Right lobe of liver (tissue), 6 donors: ENCODE measurements around the gene PLSCR4. TPM values are rescaled to one million over a fixed set of nuclear protein-coding genes. Genes with fewer than 3 reads are reported as not detected.

Source experiments
- ATAC-seq, 4 donors: fragments of 200-7000 bp; cut with Tn5 transposase; one replicate each; pipeline ENCODE4 v1.9.1; 2020; ENCODE audit warnings: mild to moderate bottlenecking in 4 of 4, moderate library complexity in 4 of 4
- DNase-seq, 3 donors: peaks; one replicate each; pipeline ENCODE4 v3.0.0-alpha.2; 2020
- H3K27ac ChIP-seq, 3 donors: fragments of 200-600 bp; one replicate each; pipeline ENCODE4 v1.8.0; 2022
- H3K27me3 ChIP-seq, 2 donors: fragments of 200-600 bp; one replicate each; pipeline ENCODE4 v1.8.0; 2022
- H3K36me3 ChIP-seq, 4 donors: fragments of 200-600 bp; sonication (generic) in 1 of 4; one replicate each; pipeline versions ENCODE4 v1.5.1 to v1.8.0; 2017 to 2022; ENCODE audit warnings: control low read depth in 1 of 4
- H3K4me1 ChIP-seq, 4 donors: fragments of 200-600 bp; sonication (generic) in 1 of 4; one replicate each; pipeline versions ENCODE4 v1.5.1 to v1.8.0; 2017 to 2022; ENCODE audit warnings: control low read depth in 1 of 4
- H3K4me3 ChIP-seq, 3 donors: fragments of 200-600 bp; one replicate each; pipeline ENCODE4 v1.8.0; 2022
- H3K9me3 ChIP-seq, 4 donors: fragments of 200-600 bp; sonication (generic) in 1 of 4; one replicate each; pipeline versions ENCODE4 v1.5.1 to v1.8.0; 2017 to 2022; ENCODE audit warnings: control low read depth in 1 of 4
- POLR2A ChIP-seq: fragments of 450-650 bp; IDR thresholded peaks from one replicate; pipeline ENCODE4 v1.6.1; 2017; ENCODE audit warnings: antibody characterized with exemption, mild to moderate bottlenecking
- WGBS: methylation state at CpG from one replicate; pipeline ENCODE4 v1.1.6; 2018; ENCODE audit warnings: low coverage, low lambda C conversion rate; ENCODE audit not compliant: insufficient coverage; ENCODE audit errors: missing lambda C conversion rate; 5-methylcytosine and 5-hydroxymethylcytosine counted together
- intact Hi-C, 2 donors: fragments of 100-400 bp; cut with DNase I; formaldehyde crosslinking; loops; one replicate each; pipeline versions ENCODE4 v1.11.2 to v1.14.1; 2022
- total RNA-seq, 6 experiments: library from RNA; depleted of rRNA in 2 of 6; stranded (reverse); fragments of >200 nt in 2 of 6; fragmentation: NEBNext Ultra II Directional in 3 of 6; extraction: Animal tissue kit (Norgen Biotek cat#: 25700) in 3 of 6; gene quantifications; one replicate each; pipeline versions ENCODE4 v1.1.0 to v1.2.4, GENCODE V29; 2016 to 2023
- TF ChIP-seq, protein P1 (sequence below), 4 donors: fragments of 200-600 bp in 3 of 4; fragments of 450-650 bp in 1 of 4; IDR thresholded peaks; one replicate each; pipeline versions ENCODE4 v1.5.1 to v1.8.0; 2016 to 2022; ENCODE audit warnings: antibody characterized with exemption in 4 of 4, mild to moderate bottlenecking in 2 of 4
- donor health status: DM: no; HTN: yes; CAD: no.
- donor health status: DM: no; HTN: no; CAD: no.
- donor health status: DM: no; HTN: no; CAD: no.
- donor health status: DM: no; HTN: yes; CAD: no.
- donor health status: DM: no; HTN: yes; CAD: no.

PLSCR4 gene
- total RNA-seq, 6 experiments from 2014 or later, result 25.2 to 44.9 (median 42.4) TPM

DNA sequence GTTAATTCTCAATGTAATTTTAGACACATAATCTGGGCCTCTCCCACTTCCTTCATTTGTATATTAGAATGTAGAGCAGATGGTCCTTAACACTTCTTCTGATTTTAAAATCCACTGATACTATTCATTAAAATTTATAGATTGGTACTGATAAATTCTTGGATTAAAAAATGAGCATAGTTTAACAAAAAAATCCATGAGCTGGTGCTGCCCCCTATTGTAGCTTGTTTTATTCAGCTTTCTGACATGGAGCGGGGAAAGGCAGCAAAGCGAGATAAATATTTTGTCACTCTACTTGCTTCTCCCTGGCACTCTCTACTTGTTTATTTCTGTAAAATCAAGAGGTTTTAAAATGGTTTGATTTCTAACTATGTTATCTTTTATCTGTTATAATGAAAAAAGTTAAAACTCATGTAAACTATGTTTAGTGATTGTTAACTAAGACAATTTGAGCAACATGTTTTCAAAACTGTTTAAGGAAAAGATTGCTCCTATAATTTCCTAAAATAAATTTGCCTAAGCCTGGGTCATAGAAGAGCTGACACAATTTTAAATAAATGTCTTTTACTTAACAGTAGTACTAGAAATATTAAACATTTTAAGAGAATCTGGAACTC lies 63.5 kb downstream of the PLSCR4 start:
- no peak overlapping the region for H3K27ac ChIP-seq
- WGBS, result 25% methylated on average over 2 of the region's 2 CpGs
- no peaks in the 10 kb centered on the region for H3K36me3 ChIP-seq
- peak; percentile 53 to 68 (median 61) for ATAC-seq
- H3K4me1 ChIP-seq, result no peaks in the 10 kb centered on the region
- DNase-seq, result no peak
- intact Hi-C loops, result loop anchor here in 1 of 2 donors (10.0 kb wide), 1 partner anchor 123 kb away; no protein-coding TSS in a partner anchor
- TF ChIP-seq, protein P1, sequence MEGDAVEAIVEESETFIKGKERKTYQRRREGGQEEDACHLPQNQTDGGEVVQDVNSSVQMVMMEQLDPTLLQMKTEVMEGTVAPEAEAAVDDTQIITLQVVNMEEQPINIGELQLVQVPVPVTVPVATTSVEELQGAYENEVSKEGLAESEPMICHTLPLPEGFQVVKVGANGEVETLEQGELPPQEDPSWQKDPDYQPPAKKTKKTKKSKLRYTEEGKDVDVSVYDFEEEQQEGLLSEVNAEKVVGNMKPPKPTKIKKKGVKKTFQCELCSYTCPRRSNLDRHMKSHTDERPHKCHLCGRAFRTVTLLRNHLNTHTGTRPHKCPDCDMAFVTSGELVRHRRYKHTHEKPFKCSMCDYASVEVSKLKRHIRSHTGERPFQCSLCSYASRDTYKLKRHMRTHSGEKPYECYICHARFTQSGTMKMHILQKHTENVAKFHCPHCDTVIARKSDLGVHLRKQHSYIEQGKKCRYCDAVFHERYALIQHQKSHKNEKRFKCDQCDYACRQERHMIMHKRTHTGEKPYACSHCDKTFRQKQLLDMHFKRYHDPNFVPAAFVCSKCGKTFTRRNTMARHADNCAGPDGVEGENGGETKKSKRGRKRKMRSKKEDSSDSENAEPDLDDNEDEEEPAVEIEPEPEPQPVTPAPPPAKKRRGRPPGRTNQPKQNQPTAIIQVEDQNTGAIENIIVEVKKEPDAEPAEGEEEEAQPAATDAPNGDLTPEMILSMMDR (IDR thresholded peaks at IDR 0.05), result peak; percentile 45 to 64 (median 62)
- no peak for TF ChIP-seq POLR2A
- no peaks in the 10 kb centered on the region for H3K27me3 ChIP-seq
- no peak overlapping the region for H3K4me3 ChIP-seq
- H3K9me3 ChIP-seq, result no peaks in the 10 kb centered on the region

DNA sequence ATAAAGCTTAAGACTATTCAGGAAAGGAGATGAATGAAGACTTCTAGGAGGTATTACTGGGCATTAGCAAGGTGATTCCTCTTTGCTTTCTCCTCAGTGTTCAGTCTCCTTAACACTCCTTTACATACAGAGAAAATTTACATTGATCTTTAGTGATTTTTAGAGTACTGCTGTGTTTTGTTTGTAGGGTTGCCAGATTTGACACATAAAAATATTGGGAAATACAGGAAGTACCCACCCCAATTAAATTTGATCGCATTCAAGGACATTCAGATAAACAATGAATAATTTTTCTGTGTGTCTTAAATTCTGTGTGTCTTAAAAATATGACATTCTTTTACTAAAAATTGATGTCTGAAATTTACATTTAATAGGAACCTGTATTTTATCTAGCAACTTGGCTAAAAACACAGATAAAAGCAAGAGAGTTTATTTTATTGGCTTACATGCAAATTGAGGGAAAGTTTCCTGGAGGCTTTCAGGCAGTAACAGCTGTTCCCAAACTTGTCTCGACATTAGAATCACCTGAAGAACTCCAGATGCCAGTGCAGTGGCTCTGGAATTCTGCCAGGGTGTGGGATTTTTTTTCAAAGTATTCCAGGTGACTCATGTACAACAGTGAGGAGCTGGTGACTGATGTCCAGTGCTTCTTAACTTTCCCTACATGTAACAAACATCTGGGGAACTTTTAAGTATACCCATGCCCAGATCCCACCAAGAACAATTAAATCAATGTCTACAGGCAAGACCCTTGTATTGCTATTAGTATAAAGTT lies 66.5 kb downstream of the PLSCR4 start:
- ATAC-seq (peak in 1 of 4 donors; percentile 66), DNase-seq (no peak)
- Histone ChIP-seq H3K4me1 (no peaks in the 10 kb centered on the region), H3K9me3 (no peaks in the 10 kb centered on the region), H3K36me3 (peaks cover 0 to 2% (median 0%) of the 10 kb centered on the region in 4 donors), H3K27me3 (no peaks in the 10 kb centered on the region), H3K4me3 (no peak overlapping the region), H3K27ac (no peak overlapping the region)
- TF ChIP-seq, protein P1 (IDR thresholded peaks at IDR 0.05), result no peak
- 44% methylated on average over 2 of the region's 2 CpGs for WGBS
- intact Hi-C loops, result loop anchor here in 1 of 2 donors (10.0 kb wide), 1 partner anchor 120 kb away; no protein-coding TSS in a partner anchor

DNA sequence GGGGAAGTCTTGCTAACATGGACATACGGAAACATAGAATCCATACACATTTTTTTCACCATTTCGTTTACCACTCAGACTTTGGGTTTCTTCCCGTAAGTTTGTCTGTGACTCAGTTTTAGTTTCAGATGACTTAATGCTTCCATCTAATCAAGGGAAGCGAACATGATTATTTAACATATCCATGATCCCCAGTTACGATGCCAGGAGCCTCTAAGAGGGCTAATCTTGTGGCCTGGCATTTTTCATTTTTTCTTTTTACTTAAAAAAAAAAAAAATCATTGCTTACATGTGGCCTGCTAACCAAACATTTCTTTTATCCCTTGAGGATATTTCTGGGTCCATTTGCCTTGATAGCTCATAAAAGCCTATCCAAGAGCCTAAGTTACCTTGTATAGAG lies 69.7 kb downstream of the PLSCR4 start:
- WGBS, result 96% methylated on average over 5 of the region's 5 CpGs
- Histone ChIP-seq H3K36me3 (peaks cover 0 to 2% (median 0%) of the 10 kb centered on the region in 4 donors), H3K27me3 (no peaks in the 10 kb centered on the region), H3K4me3 (no peak overlapping the region), H3K9me3 (no peaks in the 10 kb centered on the region), H3K27ac (no peak overlapping the region), H3K4me1 (no peaks in the 10 kb centered on the region)
- DNase-seq, result no peak
- intact Hi-C loops, result loop anchor here in 1 of 2 donors (10.0 kb wide), 1 partner anchor 116 kb away; no protein-coding TSS in a partner anchor
- ATAC-seq, result no peak
- TF ChIP-seq, protein P1 (IDR thresholded peaks at IDR 0.05), result no peak
- TF ChIP-seq POLR2A, result no peak

DNA sequence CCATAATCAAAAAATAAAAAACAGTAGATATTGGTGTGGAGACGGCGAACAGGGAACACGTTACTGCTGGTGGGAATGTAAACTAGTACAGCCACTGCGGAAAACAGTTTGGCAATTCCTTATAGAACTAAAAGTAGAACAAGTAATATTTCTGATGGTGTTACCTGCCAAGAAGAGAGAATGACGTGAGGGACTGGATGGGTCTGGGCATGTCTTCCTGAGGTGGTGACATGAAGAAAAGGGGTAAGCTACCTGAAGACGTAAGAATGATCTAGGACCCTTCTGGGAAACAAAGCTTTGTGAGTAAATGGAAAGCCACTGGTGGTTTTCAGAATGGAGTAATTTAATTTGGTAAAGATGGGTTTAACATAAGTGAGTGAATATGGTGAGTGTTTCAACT lies 70.5 kb downstream of the PLSCR4 start:
- Histone ChIP-seq H3K27me3 (no peaks in the 10 kb centered on the region), H3K4me3 (no peak overlapping the region), H3K9me3 (no peaks in the 10 kb centered on the region), H3K27ac (no peak overlapping the region), H3K36me3 (peaks cover 0 to 2% (median 0%) of the 10 kb centered on the region in 4 donors), H3K4me1 (no peaks in the 10 kb centered on the region)
- DNase-seq (no peak), ATAC-seq (no peak)
- WGBS, result 76% methylated on average over 6 of the region's 6 CpGs
- intact Hi-C loops, result loop anchor here in 1 of 2 donors (10.0 kb wide), 1 partner anchor 116 kb away; no protein-coding TSS in a partner anchor
- TF ChIP-seq, protein P1 (IDR thresholded peaks at IDR 0.05), result no peak
- TF ChIP-seq POLR2A, result no peak
